Smooth muscle cell (in vitro differentiated cells): ENCODE data around the gene ARHGAP10. TPM values are rescaled to one million over a fixed set of nuclear protein-coding genes. Genes with fewer than 3 reads are reported as not detected.

Experiments
- DNase-seq: peaks from one replicate; lab custom pipeline; 2025; ENCODE audit not compliant: unreplicated experiment; lab: John Stamatoyannopoulos, UW
- H2AFZ ChIP-seq: fragments of 200-600 bp; sonication (generic); 2 replicates; pipeline ENCODE4 v1.6.0; 2016; ENCODE audit warnings: antibody characterized with exemption, low read depth, mild to moderate bottlenecking
- H3F3A ChIP-seq: fragments of 200-600 bp; sonication (generic); 2 replicates; pipeline ENCODE4 v1.6.0; 2017; ENCODE audit warnings: antibody characterized with exemption, low read depth
- H3K27ac ChIP-seq: fragments of 200-600 bp; sonication (generic); 2 replicates; pipeline ENCODE4 v1.5.1; 2016; ENCODE audit warnings: low read depth, mild to moderate bottlenecking
- H3K27me3 ChIP-seq: fragments of 200-600 bp; sonication (generic); 2 replicates; pipeline ENCODE4 v1.6.1; 2016; ENCODE audit warnings: low read depth, mild to moderate bottlenecking
- H3K36me3 ChIP-seq: fragments of 200-600 bp; sonication (generic); 2 replicates; pipeline ENCODE4 v1.5.1; 2016; ENCODE audit warnings: low read depth
- H3K4me1 ChIP-seq: fragments of 200-600 bp; sonication (generic); 2 replicates; pipeline ENCODE4 v1.5.1; 2016; ENCODE audit warnings: low read depth
- H3K4me2 ChIP-seq: fragments of 200-600 bp; sonication (generic); 2 replicates; pipeline ENCODE4 v1.6.0; 2016; ENCODE audit warnings: mild to moderate bottlenecking
- H3K4me3 ChIP-seq: fragments of 200-600 bp; sonication (generic); 2 replicates; pipeline ENCODE4 v1.5.1; 2016; ENCODE audit warnings: mild to moderate bottlenecking
- H3K79me2 ChIP-seq: fragments of 200-600 bp; sonication (generic); 2 replicates; pipeline ENCODE4 v1.6.0; 2016; ENCODE audit warnings: low read depth, mild to moderate bottlenecking
- H3K9ac ChIP-seq: fragments of 200-600 bp; sonication (generic); 2 replicates; pipeline ENCODE4 v1.6.0; 2016; ENCODE audit warnings: low read depth
- H3K9me3 ChIP-seq: fragments of 200-600 bp; sonication (generic); replicated peaks from 2 replicates; pipeline ENCODE4 v1.5.1; 2016; ENCODE audit warnings: low read depth
- H4K20me1 ChIP-seq: fragments of 200-600 bp; sonication (generic); 2 replicates; pipeline ENCODE4 v1.6.0; 2016; ENCODE audit warnings: low read depth
- CTCF ChIP-seq: fragments of 200-600 bp; sonication (generic); IDR thresholded peaks from 2 replicates; pipeline ENCODE4 v1.5.1; 2017; ENCODE audit warnings: borderline replicate concordance, mild to moderate bottlenecking, antibody characterized with exemption; ENCODE audit not compliant: insufficient read depth, poor library complexity, severe bottlenecking
- WGBS: methylation state at CpG from one replicate; pipeline ENCODE4 v1.1.7; 2016; ENCODE audit warnings: low lambda C conversion rate; 5-methylcytosine and 5-hydroxymethylcytosine counted together
- polyA plus RNA-seq: library from polyadenylated mRNA; unstranded; fragments of >200 nt; fragmentation: Nextera tagmentation; extraction: Ambion mirVana; gene quantifications from 2 replicates; pipeline ENCODE4 v1.2.1, GENCODE V29; 2016
- total RNA-seq: library from RNA; depleted of rRNA; stranded (reverse); fragments of >200 nt; gene quantifications from 2 replicates; pipeline ENCODE4 v1.2.3, GENCODE V29; 2014

ARHGAP10 gene
- total and polyA plus RNA-seq, 2 experiments from 2014 or later, result 6.2 to 11.6 TPM

- H2AFZ ChIP-seq, result no peak overlapping the region
- DNase-seq, result no peak
- no peaks in the 10 kb centered on the region for H3K9me3 ChIP-seq
- no peaks in the 10 kb centered on the region for H3K79me2 ChIP-seq
- no peak for TF ChIP-seq CTCF
- H3K4me1 ChIP-seq, result no peaks in the 10 kb centered on the region
- H3F3A ChIP-seq, result no peaks in the 10 kb centered on the region
- H3K27me3 ChIP-seq, result no peaks in the 10 kb centered on the region
- no peaks in the 10 kb centered on the region for H3K36me3 ChIP-seq
- no peak overlapping the region for H3K9ac ChIP-seq
- H3K4me2 ChIP-seq, result no peak overlapping the region
- no peak overlapping the region for H3K27ac ChIP-seq
- no peak overlapping the region for H3K4me3 ChIP-seq
- 93% methylated on average over 5 of the region's 5 CpGs for WGBS
- no peaks in the 10 kb centered on the region for H4K20me1 ChIP-seq
Observed at GRCh38 chr4:148095346-148095923, 363.5 kb downstream of the ARHGAP10 start.

- Histone ChIP-seq H3K4me1 (no peaks in the 10 kb centered on the region), H3K27ac (no peak overlapping the region), H3K27me3 (no peaks in the 10 kb centered on the region), H3K9ac (no peak overlapping the region), H4K20me1 (no peaks in the 10 kb centered on the region), H3K9me3 (no peaks in the 10 kb centered on the region), H2AFZ (no peak overlapping the region), H3K36me3 (no peaks in the 10 kb centered on the region), H3K79me2 (no peaks in the 10 kb centered on the region), H3F3A (no peaks in the 10 kb centered on the region), H3K4me2 (no peak overlapping the region), H3K4me3 (no peak overlapping the region)
- TF ChIP-seq CTCF, result no peak
- DNase-seq, result no peak
- 81% methylated on average over 5 of the region's 5 CpGs for WGBS
Observed at GRCh38 chr4:148097801-148098200, 365.9 kb downstream of the ARHGAP10 start.

GRCh38 chr4:148101235-148101634, 369.3 kb downstream of the ARHGAP10 start:
- Histone ChIP-seq H3K4me3 (no peak overlapping the region), H3K27ac (no peak overlapping the region), H3K27me3 (no peaks in the 10 kb centered on the region), H3K9me3 (no peaks in the 10 kb centered on the region), H3K79me2 (no peaks in the 10 kb centered on the region), H3K36me3 (no peaks in the 10 kb centered on the region), H3F3A (no peaks in the 10 kb centered on the region), H4K20me1 (no peaks in the 10 kb centered on the region), H3K4me2 (no peak overlapping the region), H3K4me1 (no peaks in the 10 kb centered on the region), H2AFZ (no peak overlapping the region), H3K9ac (no peak overlapping the region)
- 91% methylated on average over 3 of the region's 3 CpGs for WGBS
- no peak for DNase-seq
- no peak for TF ChIP-seq CTCF

GRCh38 chr4:148101790-148102189, 369.9 kb downstream of the ARHGAP10 start:
- Histone ChIP-seq H3K36me3 (no peaks in the 10 kb centered on the region), H3K4me3 (no peak overlapping the region), H3K9me3 (no peaks in the 10 kb centered on the region), H3K27me3 (no peaks in the 10 kb centered on the region), H3K4me2 (no peak overlapping the region), H3K79me2 (no peaks in the 10 kb centered on the region), H2AFZ (no peak overlapping the region), H3K9ac (no peak overlapping the region), H3F3A (no peaks in the 10 kb centered on the region), H4K20me1 (no peaks in the 10 kb centered on the region), H3K27ac (no peak overlapping the region), H3K4me1 (no peaks in the 10 kb centered on the region)
- no peak for TF ChIP-seq CTCF
- DNase-seq, result no peak
- WGBS, result 73% methylated on average over 4 of the region's 4 CpGs
